ENCODE results near the gene IL3RA. TPM values are rescaled to one million over a fixed set of nuclear protein-coding genes. Genes with fewer than 3 reads are reported as not detected.
A peak's percentile ranks its signal among the peaks of the same experiment; 100 is the strongest.
"Not testable (repeated sequence)": the region's sequence is repeated elsewhere in the genome, so short reads cannot be mapped to it uniquely, and the experiment has no call there.

The IL3RA gene
- total RNA-seq, 1 donor from 2014 or later, result 7.6 TPM

- DNase-seq (ENCODE audit: low spot score), result peak; percentile 66
- intact Hi-C loops (cut with DNase I), result loop anchor here (5.0 to 10.0 kb wide), 3 partner anchors 148 to 930 kb away; partner anchors contain the start of gene AKAP17A
Observed at GRCh38 chrX:1394731-1395501, 58.3 kb downstream of the IL3RA start.

GRCh38 chrX:1395646-1396216, 59.1 kb downstream of the IL3RA start:
- no peak for DNase-seq (ENCODE audit: low spot score)
- intact Hi-C loops (cut with DNase I), result loop anchor here (10.0 kb wide), 2 partner anchors 199 to 929 kb away; partner anchors contain the start of gene AKAP17A

DNA sequence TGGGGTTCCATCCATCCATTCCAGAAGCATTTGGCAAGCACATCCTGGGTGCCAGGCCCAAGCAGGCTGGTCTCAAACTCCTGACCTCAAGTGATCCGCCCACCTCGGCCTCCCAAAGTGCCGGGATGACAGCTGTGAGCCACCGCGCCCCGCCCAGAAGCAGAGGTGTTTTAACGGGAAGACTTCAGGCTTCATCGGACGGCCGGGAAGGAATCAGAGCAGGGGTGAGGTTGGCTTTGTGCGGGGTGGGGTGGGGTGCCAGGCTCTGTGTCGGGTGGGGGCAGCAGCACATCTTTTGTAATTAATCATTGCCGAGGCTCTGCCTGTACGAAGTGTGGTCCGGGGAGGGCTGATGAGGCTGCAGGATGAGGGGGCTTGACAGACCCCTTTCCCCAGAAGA, 60.4 kb downstream of the IL3RA start:
- intact Hi-C loops (cut with DNase I), result loop anchor here (10.0 kb wide), 2 partner anchors 198 to 928 kb away; partner anchors contain the start of gene AKAP17A
- no peak for DNase-seq (ENCODE audit: low spot score)

DNA sequence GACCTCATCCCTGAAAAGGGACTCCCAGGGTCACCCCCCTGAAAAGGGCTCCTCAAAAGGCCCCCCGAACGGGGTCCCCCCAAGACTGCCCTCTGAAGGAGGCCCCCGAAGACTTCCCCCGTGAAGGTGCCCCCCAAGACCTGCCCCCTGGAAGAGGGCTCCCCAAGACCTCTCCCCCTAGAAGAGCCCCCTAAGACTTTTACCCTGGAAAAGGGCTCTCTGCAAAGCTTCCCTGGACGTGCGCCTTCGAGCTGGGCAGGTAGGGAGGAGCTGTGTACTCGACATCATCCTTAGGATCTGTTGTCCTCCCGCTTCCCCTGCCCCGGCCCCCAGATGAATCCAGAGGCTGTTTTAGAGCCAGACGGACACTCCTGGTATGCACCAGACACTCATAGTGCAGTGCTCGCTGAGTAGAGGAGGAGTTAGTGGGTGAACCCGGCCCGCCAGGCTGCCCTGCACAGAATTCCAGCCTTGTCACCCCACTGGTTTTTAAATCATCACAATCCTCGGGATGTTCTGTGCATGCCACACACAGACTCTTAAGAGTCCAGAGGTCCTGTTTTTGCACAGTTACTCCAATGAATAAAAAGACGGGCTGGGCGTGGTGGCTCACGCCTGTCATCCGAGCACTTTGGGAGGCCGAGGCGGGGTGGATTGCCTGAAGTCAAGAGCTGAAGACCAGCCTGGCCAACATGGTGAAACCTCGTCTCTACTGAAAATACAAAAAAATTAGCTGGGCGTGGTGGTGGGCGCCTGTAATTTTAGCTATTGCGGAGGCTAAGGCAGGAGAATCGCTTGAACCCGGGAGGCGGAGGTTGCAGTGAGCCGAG, 61.1 kb downstream of the IL3RA start:
- DNase-seq (ENCODE audit: low spot score), result no peak
- intact Hi-C loops (cut with DNase I), result loop anchor here (10.0 kb wide), 2 partner anchors 197 to 927 kb away; partner anchors contain the start of gene AKAP17A

DNA sequence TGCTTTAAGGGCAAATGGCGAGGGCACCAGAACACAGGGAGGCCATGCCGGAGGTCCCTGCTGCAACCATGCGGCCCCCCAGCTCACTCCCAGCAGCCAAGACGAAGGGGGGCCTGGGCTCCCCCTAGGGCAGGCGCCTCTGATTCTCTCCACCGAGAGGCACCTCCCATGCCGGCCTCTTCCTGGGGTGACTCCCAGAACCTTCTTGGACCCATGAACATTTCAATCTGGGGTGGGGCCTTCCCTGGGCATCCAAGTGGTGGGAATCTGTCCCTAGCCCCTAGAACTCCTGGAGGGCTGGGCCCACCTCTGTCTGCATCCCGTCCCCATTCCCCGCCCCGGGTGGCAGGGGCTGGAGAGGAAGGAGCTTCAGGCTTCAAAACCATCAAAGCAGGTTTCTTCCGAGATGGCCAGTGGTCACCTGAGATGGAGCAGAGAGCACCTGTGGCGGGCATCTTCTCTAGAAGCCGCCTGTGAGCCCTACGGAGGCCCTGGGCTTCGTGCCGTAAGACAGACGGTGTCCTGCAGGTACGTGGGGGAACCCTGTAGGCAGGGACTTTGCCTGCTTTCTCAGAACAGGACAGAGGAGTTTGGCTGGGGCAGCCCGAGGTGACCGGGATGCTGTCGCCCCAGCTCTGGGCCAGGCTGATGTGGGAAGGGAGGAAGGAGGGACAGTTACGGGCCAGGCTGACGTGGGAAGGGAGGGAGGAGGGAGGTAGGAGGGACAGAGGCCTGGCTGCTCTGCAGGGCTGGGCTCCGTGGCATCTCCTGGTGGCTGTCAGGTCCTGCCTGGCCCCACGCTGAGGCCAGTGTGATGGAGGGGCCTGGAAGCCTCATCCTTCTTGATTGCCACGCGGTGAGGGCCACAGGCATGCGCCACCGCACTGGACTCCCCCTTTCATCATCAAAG, 62.1 kb downstream of the IL3RA start:
- no peak for DNase-seq (ENCODE audit: low spot score)

DNA sequence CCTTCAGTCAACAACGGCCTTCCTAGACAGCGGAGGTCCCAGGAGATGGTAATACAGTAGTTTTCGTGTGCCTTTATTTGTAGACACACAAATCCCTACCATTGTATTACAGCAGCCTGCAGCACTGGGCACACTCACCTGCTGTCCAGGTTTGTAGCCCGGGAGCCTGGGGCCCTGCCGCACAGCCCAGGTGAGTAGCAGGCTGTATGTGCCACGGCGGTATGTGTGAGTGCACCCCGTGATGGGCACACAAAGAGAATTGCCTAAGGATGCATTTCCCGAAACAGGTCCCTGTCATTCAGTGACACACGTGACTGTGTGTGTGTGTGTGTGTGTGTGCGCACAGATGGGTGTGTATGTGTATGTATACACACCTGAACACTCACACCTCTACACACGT, 63.5 kb downstream of the IL3RA start:
- DNase-seq (ENCODE audit: low spot score), result no peak
- intact Hi-C loops (cut with DNase I), result no loop called here

More for the DNA sequence above, 62.1 kb downstream of the IL3RA start:
- intact Hi-C loops (cut with DNase I), result loop anchor here (10.0 kb wide), 2 partner anchors 196 to 926 kb away; partner anchors contain the start of gene AKAP17A

- intact Hi-C loops (cut with DNase I), result no loop called here
- DNase-seq (ENCODE audit: low spot score), result no peak
Observed at GRCh38 chrX:1400742-1401471, 64.3 kb downstream of the IL3RA start.

GRCh38 chrX:1401611-1402430, 65.2 kb downstream of the IL3RA start:
- intact Hi-C loops (cut with DNase I), result no loop called here
- no peak for DNase-seq (ENCODE audit: low spot score)

- intact Hi-C loops (cut with DNase I), result no loop called here
- DNase-seq (ENCODE audit: low spot score), result no peak
Observed at GRCh38 chrX:1403228-1403627, 66.6 kb downstream of the IL3RA start.

DNA sequence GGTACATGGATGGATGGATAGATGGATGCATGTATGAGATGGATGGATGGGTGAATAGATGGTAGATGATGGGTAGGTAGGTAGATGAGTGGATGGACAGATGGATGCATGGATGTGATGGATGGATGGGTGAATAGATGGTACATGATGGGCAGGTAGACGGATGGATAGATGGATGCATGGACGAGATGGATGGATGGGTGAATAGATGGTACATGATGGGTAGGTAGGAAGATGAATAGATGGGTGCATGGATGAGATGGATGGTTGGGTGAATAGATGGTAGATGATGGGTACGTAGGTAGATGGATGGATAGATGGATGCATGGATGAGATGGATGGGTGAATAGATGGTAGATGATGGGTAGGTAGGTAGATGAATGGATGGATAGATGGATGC, 67.3 kb downstream of the IL3RA start:
- intact Hi-C loops (cut with DNase I); DNase-seq (ENCODE audit: low spot score): not testable (repeated sequence)

DNA sequence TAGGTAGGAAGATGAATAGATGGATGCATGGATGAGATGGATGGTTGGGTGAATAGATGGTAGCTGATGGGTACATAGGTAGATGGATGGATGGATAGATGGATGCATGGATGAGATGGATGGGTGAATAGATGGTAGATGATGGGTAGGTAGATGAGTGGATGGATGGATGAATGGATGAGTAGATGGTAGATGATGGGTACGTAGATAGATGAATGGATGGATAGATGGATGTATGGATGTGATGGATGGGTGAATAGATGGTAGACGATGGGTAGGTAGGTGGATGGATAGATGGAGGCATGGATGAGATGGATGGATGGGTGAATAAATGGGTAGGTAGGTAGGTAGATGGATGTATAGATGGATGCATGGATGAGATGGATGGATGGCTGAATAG, 69.2 kb downstream of the IL3RA start:
- intact Hi-C loops (cut with DNase I); DNase-seq (ENCODE audit: low spot score): not testable (repeated sequence)

DNA sequence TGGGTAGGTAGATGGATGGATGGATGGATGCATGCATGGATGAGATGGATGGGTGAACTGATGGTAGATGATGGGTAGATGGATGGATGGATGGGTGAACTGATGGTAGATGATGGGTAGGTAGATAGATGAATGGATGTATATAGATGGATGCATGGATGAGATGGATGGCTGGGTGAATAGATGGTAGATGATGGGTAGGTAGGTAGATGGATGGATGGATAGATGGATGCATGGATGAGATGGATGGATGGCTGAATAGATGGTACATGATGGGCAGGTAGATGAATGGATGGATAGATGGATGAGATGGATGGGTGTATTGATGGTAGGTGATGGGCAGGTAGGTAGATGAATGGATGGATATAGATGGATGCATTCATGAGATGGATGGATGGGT, 70.5 kb downstream of the IL3RA start:
- intact Hi-C loops (cut with DNase I), result no loop called here
- no peak for DNase-seq (ENCODE audit: low spot score)

DNA sequence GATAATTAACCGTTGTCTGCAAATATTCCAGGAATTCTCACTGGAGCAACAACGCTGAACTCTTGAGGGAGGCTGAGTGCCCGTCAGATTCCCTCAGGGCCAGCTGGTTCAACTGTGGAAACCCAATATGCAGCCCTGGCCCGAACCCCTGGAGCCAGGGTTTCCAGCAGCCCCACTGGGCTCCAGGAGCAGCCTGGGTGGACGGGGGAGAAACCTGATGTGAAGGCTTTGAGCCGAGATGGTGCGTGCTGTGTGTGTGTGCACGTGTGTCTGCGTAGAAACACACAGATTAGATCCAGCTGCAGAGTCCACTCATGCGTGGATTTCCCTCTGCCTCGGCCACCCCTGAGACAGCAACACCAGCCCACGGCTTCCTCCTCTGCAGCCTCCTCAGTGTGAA, 74.7 kb downstream of the IL3RA start:
- intact Hi-C loops (cut with DNase I), result no loop called here
- DNase-seq (ENCODE audit: low spot score), result no peak

DNA sequence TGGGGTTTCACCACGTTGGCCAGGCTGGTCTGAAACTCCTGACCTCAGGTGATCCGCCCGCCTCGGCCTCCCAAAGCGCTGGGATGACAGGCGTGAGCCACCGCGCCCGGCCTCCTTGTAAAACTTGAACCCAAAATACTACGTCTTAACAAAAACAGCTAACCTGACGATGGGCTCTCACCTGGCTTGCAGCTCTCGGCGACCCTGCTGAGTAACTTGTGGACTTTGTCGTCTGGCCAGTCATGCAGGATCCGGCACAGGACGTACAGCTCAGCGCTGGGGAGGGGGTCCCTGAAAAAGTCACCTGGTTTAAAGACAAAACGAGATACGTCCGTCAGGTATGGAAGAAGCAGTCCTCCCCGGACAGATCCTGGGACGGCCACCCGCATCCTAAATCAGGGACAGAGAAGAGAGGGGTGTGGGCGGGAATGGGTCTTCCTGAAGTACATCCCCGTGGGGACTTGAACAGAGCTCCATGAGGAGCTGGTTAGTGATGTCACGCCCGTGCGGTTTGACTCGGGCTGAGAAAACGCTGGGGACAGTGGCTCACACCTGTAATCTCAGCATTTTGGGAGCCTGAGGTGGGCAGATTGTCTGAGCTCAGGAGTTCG, 76.1 kb downstream of the IL3RA start:
- DNase-seq (ENCODE audit: low spot score), result no peak
- intact Hi-C loops (cut with DNase I), result no loop called here

GRCh38 chrX:1416327-1416784, 79.8 kb downstream of the IL3RA start:
- DNase-seq (ENCODE audit: low spot score), result peak; percentile 54
- intact Hi-C loops (cut with DNase I), result no loop called here

- peak; percentile 35 for DNase-seq (ENCODE audit: low spot score)
- intact Hi-C loops (cut with DNase I), result no loop called here
Observed at GRCh38 chrX:1416965-1417760, 80.6 kb downstream of the IL3RA start.
